Left ventricle myocardium inferior (tissue), 1 donor: ENCODE measurements around the gene NMNAT2. TPM values are rescaled to one million over a fixed set of nuclear protein-coding genes. Genes with fewer than 3 reads are reported as not detected.

Experiments used
- DNase-seq: peaks from one replicate; pipeline ENCODE4 v3.0.0-alpha.2; 2020
- H3K27ac ChIP-seq: fragments of 200-600 bp; replicated peaks from 2 replicates; pipeline ENCODE4 v1.8.0; 2021
- H3K27me3 ChIP-seq: fragments of 200-600 bp; 2 replicates; pipeline ENCODE4 v1.8.0; 2021; ENCODE audit warnings: low read depth
- H3K36me3 ChIP-seq: fragments of 200-600 bp; 2 replicates; pipeline ENCODE4 v1.8.0; 2021
- H3K4me1 ChIP-seq: fragments of 200-600 bp; 2 replicates; pipeline ENCODE4 v1.8.0; 2021
- H3K4me3 ChIP-seq: fragments of 200-600 bp; 2 replicates; pipeline ENCODE4 v1.8.0; 2021; ENCODE audit warnings: mild to moderate bottlenecking, moderate library complexity
- H3K9me3 ChIP-seq: fragments of 200-600 bp; replicated peaks from 2 replicates; pipeline ENCODE4 v1.8.0; 2021
- intact Hi-C: fragments of 100-400 bp; cut with micrococcal nuclease; formaldehyde crosslinking; loops from one replicate; pipeline ENCODE4 v1.11.0; 2022
- total RNA-seq: library from RNA; stranded (reverse); fragmentation: NEBNext Ultra II Directional; extraction: Animal tissue kit (Norgen Biotek cat#: 25700); gene quantifications from one replicate; pipeline ENCODE4 v1.2.1, GENCODE V29; 2021
- TF ChIP-seq, protein P1 (sequence below): fragments of 200-600 bp; IDR thresholded peaks from 2 replicates; pipeline ENCODE4 v1.8.0; 2021; ENCODE audit warnings: antibody characterized with exemption, mild to moderate bottlenecking, borderline replicate concordance
- donor health status: DM: no; HTN: yes; CAD: no; lungs with severe emphysema.

Gene NMNAT2
- total RNA-seq, 1 donor from 2014 or later: 3.4 TPM

DNA sequence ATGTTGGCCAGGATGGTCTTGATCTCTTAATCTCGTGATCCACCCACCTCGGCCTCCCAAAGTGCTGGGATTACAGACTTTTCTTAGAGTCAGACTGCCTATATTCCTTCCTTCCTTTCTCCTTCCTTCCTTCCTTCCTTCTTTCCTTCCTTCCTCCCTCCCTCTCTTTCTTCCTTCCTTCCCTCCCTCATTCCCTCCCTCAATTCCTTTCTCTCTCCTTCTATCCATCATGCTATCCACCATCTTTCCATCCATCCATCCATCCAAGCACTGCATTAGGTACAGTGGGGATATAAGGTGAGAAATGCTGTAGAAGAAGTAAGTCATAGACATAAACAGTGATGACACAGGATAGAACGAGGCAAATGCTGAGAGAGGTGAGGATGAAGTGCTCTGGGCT is 218.9 kb downstream of the NMNAT2 start:
- H3K27ac ChIP-seq: no peak overlapping the region
- peaks cover 7% of the 10 kb centered on the region for H3K4me1 ChIP-seq
- TF ChIP-seq, protein P1, sequence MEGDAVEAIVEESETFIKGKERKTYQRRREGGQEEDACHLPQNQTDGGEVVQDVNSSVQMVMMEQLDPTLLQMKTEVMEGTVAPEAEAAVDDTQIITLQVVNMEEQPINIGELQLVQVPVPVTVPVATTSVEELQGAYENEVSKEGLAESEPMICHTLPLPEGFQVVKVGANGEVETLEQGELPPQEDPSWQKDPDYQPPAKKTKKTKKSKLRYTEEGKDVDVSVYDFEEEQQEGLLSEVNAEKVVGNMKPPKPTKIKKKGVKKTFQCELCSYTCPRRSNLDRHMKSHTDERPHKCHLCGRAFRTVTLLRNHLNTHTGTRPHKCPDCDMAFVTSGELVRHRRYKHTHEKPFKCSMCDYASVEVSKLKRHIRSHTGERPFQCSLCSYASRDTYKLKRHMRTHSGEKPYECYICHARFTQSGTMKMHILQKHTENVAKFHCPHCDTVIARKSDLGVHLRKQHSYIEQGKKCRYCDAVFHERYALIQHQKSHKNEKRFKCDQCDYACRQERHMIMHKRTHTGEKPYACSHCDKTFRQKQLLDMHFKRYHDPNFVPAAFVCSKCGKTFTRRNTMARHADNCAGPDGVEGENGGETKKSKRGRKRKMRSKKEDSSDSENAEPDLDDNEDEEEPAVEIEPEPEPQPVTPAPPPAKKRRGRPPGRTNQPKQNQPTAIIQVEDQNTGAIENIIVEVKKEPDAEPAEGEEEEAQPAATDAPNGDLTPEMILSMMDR: no peak
- intact Hi-C loops: no loop called here
- H3K36me3 ChIP-seq: no peaks in the 10 kb centered on the region
- H3K9me3 ChIP-seq: no peaks in the 10 kb centered on the region
- H3K27me3 ChIP-seq: no peaks in the 10 kb centered on the region
- H3K4me3 ChIP-seq: no peak overlapping the region
- DNase-seq: no peak

DNA sequence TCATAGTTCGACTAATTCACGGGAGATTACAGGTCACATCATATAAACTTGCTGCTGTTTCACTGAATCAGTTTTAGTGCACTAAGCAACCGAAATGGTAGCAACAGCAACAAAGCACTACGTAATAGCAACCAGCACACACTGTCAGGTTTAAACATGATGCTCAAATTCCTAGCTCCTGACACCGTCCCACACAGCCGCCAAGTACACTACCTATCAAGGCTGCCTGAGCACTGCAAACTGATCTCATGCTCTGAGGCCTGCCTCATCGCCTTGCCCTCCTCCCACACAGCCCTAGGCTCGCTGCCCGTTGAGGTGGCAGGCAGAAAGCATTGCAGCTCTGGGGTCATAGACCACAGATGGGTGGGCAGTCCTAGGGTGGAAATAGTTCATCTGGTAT is 219.7 kb downstream of the NMNAT2 start:
- TF ChIP-seq, protein P1: no peak
- Histone ChIP-seq H3K4me1 (peaks cover 7% of the 10 kb centered on the region), H3K36me3 (no peaks in the 10 kb centered on the region), H3K4me3 (no peak overlapping the region), H3K27me3 (no peaks in the 10 kb centered on the region), H3K9me3 (no peaks in the 10 kb centered on the region), H3K27ac (no peak overlapping the region)
- DNase-seq: no peak
- intact Hi-C loops: no loop called here

Other genes starting within 250 kb of the NMNAT2 start
- 1.2 TPM for gene LAMC2, start 232.1 kb downstream of the NMNAT2 start, total RNA-seq
- gene SMG7, start 54.1 kb upstream of the NMNAT2 start, total RNA-seq: 41.6 TPM
- 4.5 TPM for gene NCF2, start 172.1 kb upstream of the NMNAT2 start, total RNA-seq
- gene ARPC5, start 217.4 kb upstream of the NMNAT2 start, total RNA-seq: 33.6 TPM
- 0.11 TPM for gene APOBEC4, start 234.9 kb upstream of the NMNAT2 start, total RNA-seq